Measurements from ENCODE around the gene SNRNP40. TPM values are rescaled to one million over a fixed set of nuclear protein-coding genes. Genes with fewer than 3 reads are reported as not detected.

The SNRNP40 gene
- total and polyA plus RNA-seq, 10 donors: 21.4 to 53.0 (median 40.1) TPM

DNA sequence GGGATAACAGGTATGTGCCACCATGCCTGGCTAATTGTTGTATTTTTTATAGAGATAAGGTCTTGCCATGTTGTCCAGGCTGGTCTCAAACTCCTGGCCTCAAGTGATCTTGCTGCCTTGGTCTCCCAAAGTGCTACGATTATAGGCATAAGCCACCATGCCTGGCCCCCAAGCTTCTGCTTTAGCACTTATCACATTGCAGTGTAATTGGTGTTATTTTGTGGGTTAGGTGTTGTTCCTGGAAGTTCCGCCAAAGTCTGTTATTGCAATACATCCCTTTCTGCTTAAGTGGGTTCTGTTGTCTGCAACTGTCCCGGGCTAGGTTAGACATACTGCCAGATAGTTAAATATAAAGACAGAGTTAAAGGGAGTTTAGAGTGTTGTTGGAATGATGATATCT lies 3.6 kb upstream of the SNRNP40 start:
- 58 to 80% (median 74%) methylated on average over 3 of the region's 3 CpGs for WGBS, 5 donors
- intact Hi-C loops (cut with DNase I; ENCODE audit: low total_unique reads): no loop called here
- TF ChIP-seq POLR2AphosphoS5 (IDR thresholded peaks at IDR 0.05) (no peak), POLR2A (IDR thresholded peaks at IDR 0.05) (no peak), CTCF (IDR thresholded peaks at IDR 0.05 in 8 of 11, conservative IDR thresholded peaks at IDR 0.05 in 3 of 11) (no peak)

DNA sequence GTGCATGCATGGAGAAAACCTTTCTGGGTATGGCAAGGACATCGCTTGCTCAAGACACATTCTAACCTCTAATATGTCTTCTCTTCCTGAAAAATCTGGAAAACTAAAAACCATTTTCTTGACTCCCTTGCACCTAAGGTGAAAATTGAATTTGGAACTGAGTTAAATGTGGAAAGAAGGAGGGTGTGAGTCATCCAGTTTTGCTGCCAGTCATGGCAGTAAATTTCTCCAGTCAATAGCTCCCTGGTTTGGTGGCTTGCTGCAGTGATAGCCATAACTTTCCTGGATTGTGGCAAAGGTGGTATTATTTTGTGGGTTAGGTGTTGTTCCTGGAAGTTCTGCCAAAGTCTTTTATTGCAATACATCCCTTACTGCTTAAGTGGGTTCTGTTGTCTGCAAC lies 2.8 kb upstream of the SNRNP40 start:
- intact Hi-C loops (cut with DNase I; ENCODE audit: low total_unique reads): no loop called here
- H3K4me3 ChIP-seq: no peak overlapping the region
- peaks cover 13 to 71% (median 43%) of the 10 kb centered on the region in 6 donors for H3K4me1 ChIP-seq
- H3K36me3 ChIP-seq: peaks cover 0 to 14% (median under 1%) of the 10 kb centered on the region in 6 donors
- TF ChIP-seq CTCF (IDR thresholded peaks at IDR 0.05 in 8 of 11, conservative IDR thresholded peaks at IDR 0.05 in 3 of 11) (no peak), POLR2A (IDR thresholded peaks at IDR 0.05) (no peak), POLR2AphosphoS5 (IDR thresholded peaks at IDR 0.05) (no peak)
- no peak overlapping the region for H3K27ac ChIP-seq
- DNase-seq: no peak
- WGBS, 5 donors: 93 to 100% (median 95%) methylated on average over 1 of the region's 1 CpG
- H3K9me3 ChIP-seq: no peaks in the 10 kb centered on the region
- no peaks in the 10 kb centered on the region for H3K27me3 ChIP-seq (replicated peaks in 1 of 7)

More for the DNA sequence above, 3.6 kb upstream of the SNRNP40 start:
- Histone ChIP-seq H3K4me1 (peaks cover 12 to 63% (median 36%) of the 10 kb centered on the region in 6 donors), H3K4me3 (no peak overlapping the region), H3K27ac (peak overlapping the region in 1 of 8 donors; percentile 26), H3K27me3 (replicated peaks in 1 of 7) (no peaks in the 10 kb centered on the region), H3K9me3 (no peaks in the 10 kb centered on the region), H3K36me3 (peaks cover 0 to 14% (median 0%) of the 10 kb centered on the region in 6 donors)
- DNase-seq: no peak

DNA sequence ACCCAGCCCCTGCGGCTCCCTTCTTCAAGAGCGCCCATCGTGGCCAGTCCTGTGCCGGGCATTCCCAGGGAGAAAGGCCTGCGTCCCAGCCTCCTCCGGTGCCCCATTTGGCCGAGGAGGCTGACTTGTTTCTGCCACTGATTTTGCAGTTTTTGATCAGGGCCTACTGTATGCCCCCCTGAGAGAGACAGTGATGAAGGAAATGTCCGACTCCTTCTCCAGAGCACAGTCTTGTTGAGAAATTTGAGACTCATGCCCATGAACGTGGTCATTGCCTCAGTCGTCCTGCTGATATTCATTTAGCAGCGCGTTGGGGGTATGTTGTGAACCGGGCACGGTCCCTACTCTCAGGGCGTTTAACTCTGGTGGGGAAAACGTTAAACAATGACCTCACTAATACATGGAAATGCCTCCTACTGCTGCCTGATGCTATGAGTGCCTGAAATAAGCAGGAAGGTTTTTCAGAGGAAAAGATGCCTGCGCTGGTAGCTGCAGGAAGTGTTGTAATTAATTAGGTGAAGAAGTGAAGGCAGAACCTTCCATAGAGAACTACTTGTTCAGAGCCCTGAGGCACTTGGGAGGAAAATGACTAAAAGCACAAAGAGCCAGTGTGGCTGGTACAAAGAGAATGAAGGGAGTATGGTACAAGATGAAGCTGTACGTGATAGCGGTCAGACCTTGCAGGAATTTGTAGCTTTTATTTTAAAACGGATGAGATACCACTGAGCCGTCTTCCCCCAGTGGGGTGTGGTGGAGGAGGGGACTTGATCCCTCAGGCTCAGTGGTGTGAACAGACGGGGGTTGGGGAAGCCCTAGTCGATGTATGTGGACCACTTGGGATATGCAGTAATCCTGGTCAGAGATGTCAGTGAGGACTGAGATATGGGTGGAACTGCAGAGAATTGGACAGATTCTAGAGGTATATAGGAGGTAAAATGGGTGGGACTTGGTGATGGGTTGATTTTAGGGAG lies 974 bp upstream of the SNRNP40 start:
- no peak for DNase-seq
- intact Hi-C loops (cut with DNase I; ENCODE audit: low total_unique reads): no loop called here
- TF ChIP-seq POLR2AphosphoS5 (IDR thresholded peaks at IDR 0.05) (no peak), POLR2A (IDR thresholded peaks at IDR 0.05) (no peak), CTCF (IDR thresholded peaks at IDR 0.05 in 8 of 11, conservative IDR thresholded peaks at IDR 0.05 in 3 of 11) (no peak)
- Histone ChIP-seq H3K36me3 (peaks cover 0 to 26% (median 12%) of the 10 kb centered on the region in 6 donors), H3K27me3 (replicated peaks in 1 of 7) (no peaks in the 10 kb centered on the region), H3K27ac (peak overlapping the region; percentile 85 to 96 (median 92)), H3K9me3 (no peaks in the 10 kb centered on the region), H3K4me3 (peak overlapping the region; percentile 71 to 99 (median 88)), H3K4me1 (peaks cover 13 to 70% (median 47%) of the 10 kb centered on the region in 6 donors)
- 4 to 9% (median 4%) methylated on average over 16 to 23 of the region's 23 CpGs for WGBS, 5 donors
